H1 (cell line): Measurements from ENCODE around the gene PIP4K2C. TPM values are rescaled to one million over a fixed set of nuclear protein-coding genes. Genes with fewer than 3 reads are reported as not detected.

Source experiments
- CTCF ChIA-PET: fragments of 300-600 bp; sonication (Branson Sonifier 250); formaldehyde crosslinking; loops from one replicate; lab custom pipeline; 2021; ENCODE audit not compliant: partially characterized antibody; lab: Charles Lee
- POLR2A ChIA-PET: fragments of 300-600 bp; sonication (Branson Sonifier 250); formaldehyde crosslinking; loops from one replicate; lab custom pipeline; 2021; ENCODE audit warnings: inconsistent platforms; ENCODE audit not compliant: partially characterized antibody; lab: Charles Lee
- DNase-seq, 2 experiments: peaks; one replicate each; pipeline versions ENCODE4 v3.0.0 to v3.0.0-alpha.2; 2010 to 2022; ENCODE audit warnings: low spot score in 2 of 2, low read depth in 1 of 2, mixed read lengths in 1 of 2
- FAIRE-seq: peaks from 2 replicates; lab custom pipeline; 2011; peaks lifted over from hg19 to GRCh38; lab: Jason Lieb, UNC
- H2AFZ ChIP-seq: 2 replicates; pipeline ENCODE4 v1.8.1; 2012; ENCODE audit warnings: low read length, inconsistent platforms
- H2AK5ac ChIP-seq: 2 replicates; pipeline ENCODE4 v1.6.1; 2013; ENCODE audit warnings: low read depth, low read length
- H2BK120ac ChIP-seq: replicated peaks from 2 replicates; pipeline ENCODE3; 2013; ENCODE audit warnings: low read depth, low read length, inconsistent platforms
- H2BK12ac ChIP-seq: 2 replicates; pipeline ENCODE4 v1.6.1; 2013; ENCODE audit warnings: low read depth, low read length
- H2BK15ac ChIP-seq: 2 replicates; pipeline ENCODE4 v1.6.1; 2013; ENCODE audit warnings: low read length
- H2BK20ac ChIP-seq: 2 replicates; pipeline ENCODE4 v1.6.1; 2013; ENCODE audit warnings: low read length
- H2BK5ac ChIP-seq: 2 replicates; pipeline ENCODE4 v1.6.1; 2013; ENCODE audit warnings: low read depth, low read length
- H3K14ac ChIP-seq: 2 replicates; pipeline ENCODE4 v1.6.1; 2013; ENCODE audit warnings: inconsistent platforms; ENCODE audit not compliant: insufficient read length
- H3K18ac ChIP-seq: 2 replicates; pipeline ENCODE4 v1.6.1; 2013; ENCODE audit warnings: low read length; ENCODE audit errors: extremely low read depth
- H3K23ac ChIP-seq: 2 replicates; pipeline ENCODE4 v1.6.1; 2013; ENCODE audit warnings: inconsistent platforms; ENCODE audit not compliant: insufficient read length
- H3K23me2 ChIP-seq: 2 replicates; pipeline ENCODE4 v1.6.1; 2013; ENCODE audit warnings: low read depth, low read length
- H3K27ac ChIP-seq: 2 replicates; pipeline ENCODE4 v1.6.1; 2011; ENCODE audit warnings: low read depth, low read length, inconsistent platforms
- H3K27me3 ChIP-seq, 4 experiments: replicated peaks in 1 of 4; 1 replicate in 1 of 4; 2 replicates in 3 of 4; pipeline versions ENCODE4 v1.6.1 to v1.8.1; 2011 to 2013; ENCODE audit warnings: low read length in 3 of 4, mild to moderate bottlenecking in 3 of 4, inconsistent platforms in 2 of 4, mixed read lengths in 2 of 4, moderate library complexity in 1 of 4; ENCODE audit not compliant: control insufficient read depth in 3 of 4, insufficient read depth in 3 of 4; ENCODE audit errors: extremely low read depth in 1 of 4
- H3K36me3 ChIP-seq, 4 experiments: 2 replicates each; pipeline versions ENCODE4 v1.6.1 to v1.8.1; 2011 to 2013; ENCODE audit warnings: mild to moderate bottlenecking in 4 of 4, low read length in 3 of 4, moderate library complexity in 2 of 4, control low read depth in 1 of 4, inconsistent platforms in 1 of 4; ENCODE audit not compliant: insufficient read depth in 4 of 4, control insufficient read depth in 2 of 4
- H3K4ac ChIP-seq: replicated peaks from 2 replicates; pipeline ENCODE3; 2013; ENCODE audit warnings: low read length, low read depth, mixed read lengths, inconsistent platforms; ENCODE audit not compliant: insufficient read length
- H3K4me1 ChIP-seq, 4 experiments: replicated peaks in 1 of 4; 1 replicate in 1 of 4; 2 replicates in 3 of 4; pipeline versions ENCODE4 v1.6.1 to v1.8.1; 2011 to 2013; ENCODE audit warnings: low read length in 3 of 4, inconsistent platforms in 2 of 4, mixed read lengths in 1 of 4; ENCODE audit not compliant: insufficient read depth in 4 of 4, control insufficient read depth in 3 of 4
- H3K4me2 ChIP-seq, 2 experiments: 2 replicates each; pipeline versions ENCODE4 v1.6.1 to v1.8.1; 2011 to 2013; ENCODE audit warnings: low read depth in 2 of 2, low read length in 2 of 2, control low read depth in 1 of 2, inconsistent platforms in 1 of 2, mild to moderate bottlenecking in 1 of 2; ENCODE audit not compliant: insufficient read depth in 1 of 2
- H3K4me3 ChIP-seq, 4 experiments: fragments of 200-600, 300-600 bp in 1 of 4; sonication (generic), shearing (Covaris generic), sonication (Bioruptor Twin) in 1 of 4; 2 replicates each; pipeline versions ENCODE4 v1.5.1 to v1.8.1; 2011 to 2016; ENCODE audit warnings: low read length in 4 of 4, low read depth in 3 of 4, control low read depth in 2 of 4, inconsistent platforms in 2 of 4, mild to moderate bottlenecking in 2 of 4, mixed read lengths in 1 of 4, moderate library complexity in 1 of 4; ENCODE audit not compliant: insufficient read depth in 2 of 4; ENCODE audit errors: extremely low read depth in 1 of 4
- H3K56ac ChIP-seq: replicated peaks from 2 replicates; pipeline ENCODE3; 2013; ENCODE audit warnings: low read depth, mild to moderate bottlenecking, mixed read lengths, low read length, inconsistent platforms; ENCODE audit not compliant: insufficient read length
- H3K79me1 ChIP-seq: 2 replicates; pipeline ENCODE4 v1.6.1; 2013; ENCODE audit warnings: low read depth, low read length, control low read depth
- H3K79me2 ChIP-seq, 2 experiments: 2 replicates each; pipeline versions ENCODE4 v1.6.1 to v1.8.1; 2012 to 2013; ENCODE audit warnings: low read length in 2 of 2, mild to moderate bottlenecking in 2 of 2, inconsistent platforms in 1 of 2; ENCODE audit not compliant: insufficient read depth in 2 of 2, control insufficient read depth in 1 of 2
- H3K9ac ChIP-seq, 4 experiments: replicated peaks in 1 of 4; 1 replicate in 1 of 4; 2 replicates in 3 of 4; pipeline versions ENCODE4 v1.6.1 to v1.8.1; 2011 to 2013; ENCODE audit warnings: low read depth in 3 of 4, low read length in 3 of 4, control low read depth in 2 of 4, mild to moderate bottlenecking in 2 of 4, moderate library complexity in 2 of 4, inconsistent platforms in 1 of 4; ENCODE audit errors: extremely low read depth in 1 of 4
- H3K9me3 ChIP-seq, 2 experiments: 2 replicates each; pipeline versions ENCODE4 v1.6.1 to v1.8.1; 2012 to 2013; ENCODE audit warnings: mild to moderate bottlenecking in 2 of 2, moderate library complexity in 2 of 2, control low read depth in 1 of 2, inconsistent platforms in 1 of 2, low read depth in 1 of 2, low read length in 1 of 2, mixed read lengths in 1 of 2; ENCODE audit not compliant: insufficient read depth in 2 of 2
- H4K20me1 ChIP-seq, 2 experiments: replicated peaks in 1 of 2; 2 replicates each; pipeline versions ENCODE3 to v1.8.1; 2011 to 2013; ENCODE audit warnings: inconsistent platforms in 2 of 2, low read length in 2 of 2, mild to moderate bottlenecking in 1 of 2; ENCODE audit not compliant: insufficient read depth in 2 of 2, control insufficient read depth in 1 of 2
- H4K5ac ChIP-seq: 2 replicates; pipeline ENCODE4 v1.6.1; 2013; ENCODE audit warnings: low read length, low read depth, mixed read lengths, inconsistent platforms; ENCODE audit not compliant: insufficient read length
- H4K8ac ChIP-seq: 2 replicates; pipeline ENCODE4 v1.8.0; 2013; ENCODE audit warnings: mild to moderate bottlenecking, moderate library complexity, low read length, inconsistent platforms; ENCODE audit not compliant: insufficient read depth; ENCODE audit errors: extremely low read depth
- H4K91ac ChIP-seq: replicated peaks from 2 replicates; pipeline ENCODE3; 2013; ENCODE audit warnings: low read length, mixed read lengths, inconsistent platforms; ENCODE audit not compliant: insufficient read length
- EZH2 ChIP-seq: fragments of 200-600 bp; sonication (generic); IDR thresholded peaks from 2 replicates; pipeline ENCODE4 v1.7.1; 2012; ENCODE audit warnings: low read depth, mild to moderate bottlenecking, moderate library complexity, low read length, inconsistent platforms; ENCODE audit not compliant: severe bottlenecking
- GTF2F1 ChIP-seq: IDR thresholded peaks from 2 replicates; pipeline ENCODE4 v1.6.1; 2012; ENCODE audit warnings: low read depth, low read length, improper control_type of control experiment, borderline replicate concordance
- RFX5 ChIP-seq: IDR thresholded peaks from 2 replicates; pipeline ENCODE4 v1.6.1; 2011; ENCODE audit warnings: low read depth, low read length, improper control_type of control experiment, borderline replicate concordance
- SAP30 ChIP-seq: fragments of 300-600 bp; sonication (generic); IDR thresholded peaks from 2 replicates; pipeline ENCODE4 v1.7.1; 2012; ENCODE audit warnings: low read length, moderate library complexity, mild to moderate bottlenecking, inconsistent platforms; ENCODE audit not compliant: insufficient read depth, insufficient replicate concordance
- TBP ChIP-seq: IDR thresholded peaks from 2 replicates; pipeline ENCODE4 v1.6.1; 2011; ENCODE audit warnings: low read depth, low read length, improper control_type of control experiment
- YY1 ChIP-seq: IDR thresholded peaks from 2 replicates; pipeline ENCODE4 v1.6.1; 2011; ENCODE audit warnings: low read depth, mild to moderate bottlenecking, low read length
- WGBS, 2 experiments: shearing (Covaris generic) in 1 of 2; methylation state at CpG; one replicate each; pipeline versions ENCODE4 v1.1.6 to v1.1.7; 2013 to 2015; ENCODE audit warnings: low lambda C conversion rate in 2 of 2, mixed read lengths in 2 of 2, inconsistent platforms in 1 of 2, low coverage in 1 of 2, missing lambda C conversion rate in 1 of 2; ENCODE audit not compliant: insufficient replicate concordance in 2 of 2, insufficient coverage in 1 of 2, insufficient read length in 1 of 2; ENCODE audit errors: extremely low coverage in 1 of 2, missing lambda C conversion rate in 1 of 2; 5-methylcytosine and 5-hydroxymethylcytosine counted together
- polyA plus RNA-seq, 7 experiments: library from polyadenylated mRNA; depleted of rRNA in 3 of 7; stranded (reverse) in 5 of 7; unstranded in 2 of 7; fragments of >200 nt in 5 of 7; fragments of 200-250 nt in 2 of 7; gene quantifications; 1 replicate in 5 of 7; 2 replicates in 1 of 7; 4 replicates in 1 of 7; pipeline versions ENCODE4 v1.2.1 to v1.2.3, GENCODE V29; 2011 to 2013; ENCODE audit warnings: missing spikeins in 2 of 7, mixed read lengths in 2 of 7
- total RNA-seq: library from RNA; stranded (reverse); fragmentation: NEBNext Ultra II Directional; extraction: Animal tissue kit (Norgen Biotek cat#: 25700); gene quantifications from 2 replicates; pipeline ENCODE4 v1.2.1, GENCODE V29; 2021

Gene PIP4K2C
- total and polyA plus RNA-seq, 2 of the 8 experiments (the other 6 are each of a cell fraction or from before 2014, with no cell fraction given): 25.0 to 27.1 TPM

GRCh38 chr12:57563358-57563757 lies 27.6 kb upstream of the PIP4K2C start:
- 79% methylated on average over 4 of the region's 4 CpGs; no CpG with 5 or more reads in 1 of the 2 experiments for WGBS, 2 experiments
- no peak overlapping the region for H4K5ac ChIP-seq
- H3K79me2 ChIP-seq: peaks cover 0 to 4% of the 10 kb centered on the region in 2 experiments; a peak in 1 of 4 replicates
- H2AK5ac ChIP-seq: no peak overlapping the region
- no peak overlapping the region for H2BK120ac ChIP-seq
- no peak overlapping the region for H2BK15ac ChIP-seq
- H3K4me1 ChIP-seq: no peaks in the 10 kb centered on the region
- H3K4me2 ChIP-seq: no peak overlapping the region
- no peak overlapping the region for H2BK12ac ChIP-seq
- H2BK5ac ChIP-seq: no peak overlapping the region
- H3K56ac ChIP-seq: no peak overlapping the region
- DNase-seq (no peak), FAIRE-seq (no peak)
- CTCF ChIA-PET: no interaction called here
- no peak overlapping the region for H3K4ac ChIP-seq
- H4K91ac ChIP-seq: no peak overlapping the region
- H3K9ac ChIP-seq: no peak overlapping the region
- no peak overlapping the region for H3K14ac ChIP-seq
- H3K23ac ChIP-seq: no peak overlapping the region
- no peaks in the 10 kb centered on the region for H3K27me3 ChIP-seq
- H3K9me3 ChIP-seq: no peaks in the 10 kb centered on the region
- no peak overlapping the region for H2BK20ac ChIP-seq
- no peaks in the 10 kb centered on the region for H3K23me2 ChIP-seq
- H4K20me1 ChIP-seq: peaks cover 0 to 2% of the 10 kb centered on the region in 2 experiments
- H3K4me3 ChIP-seq: no peak overlapping the region
- H3K18ac ChIP-seq: no peak overlapping the region
- no peak overlapping the region for H2AFZ ChIP-seq
- peaks cover 2 to 30% (median 19%) of the 10 kb centered on the region in 4 experiments; a peak in 6 of 8 replicates for H3K36me3 ChIP-seq
- no peak overlapping the region for H3K27ac ChIP-seq
- POLR2A ChIA-PET: interaction anchor here (0.7 kb wide), 1 partner anchor 13 kb away, joined by 3 read pairs; no protein-coding TSS in a partner anchor
- H4K8ac ChIP-seq: no peak overlapping the region
- H3K79me1 ChIP-seq: no peaks in the 10 kb centered on the region
- TF ChIP-seq YY1 (no peak), GTF2F1 (no peak), RFX5 (no peak), EZH2 (no peak), TBP (no peak), SAP30 (no peak)
